ENCODE results near the gene NMUR1. TPM values are rescaled to one million over a fixed set of nuclear protein-coding genes. Genes with fewer than 3 reads are reported as not detected.

Gene NMUR1
- polyA plus RNA-seq, 1 of the 3 experiments (the other 2 are of a cell fraction): not detected

DNA sequence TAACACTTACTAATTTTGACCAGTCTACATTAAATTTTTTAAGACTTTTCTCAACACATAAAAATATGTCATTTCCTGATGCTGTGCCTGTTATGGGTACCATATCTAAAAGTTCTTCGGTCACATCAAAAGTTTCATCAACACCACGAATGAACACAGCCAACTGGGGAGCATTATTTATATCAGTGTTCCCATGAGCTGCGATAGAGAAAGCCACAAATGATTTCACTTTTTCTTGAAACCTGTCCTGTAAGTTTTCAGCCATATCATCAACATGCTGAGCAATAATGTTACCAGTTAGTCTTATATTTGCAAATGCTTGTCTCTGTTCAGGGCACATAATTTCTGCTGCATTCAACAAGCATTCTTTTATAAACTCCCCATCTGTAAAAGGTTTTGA lies 35.6 kb downstream of the NMUR1 start:
- TF ChIP-seq CHD2 (IDR thresholded peaks at IDR 0.05; ENCODE audit: low read length, partially characterized antibody): no peak
- TF ChIP-seq GABPA (IDR thresholded peaks at IDR 0.05; ENCODE audit: low read depth): no peak
- no peak for TF ChIP-seq SMC3 (IDR thresholded peaks at IDR 0.05; ENCODE audit: low read depth, low read length)
- no peak for TF ChIP-seq RFX5 (IDR thresholded peaks at IDR 0.05; ENCODE audit: low read length)
- TF ChIP-seq POLR2AphosphoS5 (IDR thresholded peaks at IDR 0.05; ENCODE audit: low read depth, low read length): no peak
- no peak for TF ChIP-seq EP300 (IDR thresholded peaks at IDR 0.05; ENCODE audit: borderline replicate concordance in 1 of 2, low read depth in 1 of 2, low read length in 1 of 2)
- no peak for TF ChIP-seq EZH2phosphoT487 (IDR thresholded peaks at IDR 0.05; ENCODE audit: borderline replicate concordance, low read depth)
- no peak for TF ChIP-seq ELF1 (IDR thresholded peaks at IDR 0.05)
- TF ChIP-seq NFIC (IDR thresholded peaks at IDR 0.05; ENCODE audit: borderline replicate concordance): no peak
- no peak for TF ChIP-seq SIN3A (IDR thresholded peaks at IDR 0.05; ENCODE audit: borderline replicate concordance, low read depth, low read length)
- no peak for TF ChIP-seq FOSL2 (IDR thresholded peaks at IDR 0.05; ENCODE audit: borderline replicate concordance, low read depth)
- TF ChIP-seq FOXJ3 (CRISPR knock-in tag; IDR thresholded peaks at IDR 0.05): no peak
- no peak for TF ChIP-seq YY1 (IDR thresholded peaks at IDR 0.05; ENCODE audit: low read depth)
- TF ChIP-seq RAD21 (IDR thresholded peaks at IDR 0.05; ENCODE audit: low read length): no peak
- Histone ChIP-seq H2AFZ (ENCODE audit: low read depth) (no peak overlapping the region), H3K9me2 (no peaks in the 10 kb centered on the region), H3K79me2 (ENCODE audit: insufficient read depth) (no peaks in the 10 kb centered on the region), H3K4me1 (ENCODE audit: control insufficient read depth in 1 of 2, insufficient read depth in 2 of 2, low read depth in 1 of 2, low read length in 1 of 2) (no peaks in the 10 kb centered on the region), H3K9me3 (no peaks in the 10 kb centered on the region), H3K9ac (no peak overlapping the region), H4K20me1 (ENCODE audit: insufficient read depth) (no peaks in the 10 kb centered on the region), H3K27me3 (ENCODE audit: insufficient read depth) (no peaks in the 10 kb centered on the region), H3K4me3 (ENCODE audit: low read depth in 2 of 2, low read length in 1 of 2) (no peak overlapping the region), H3K27ac (ENCODE audit: low read depth in 2 of 2, low read length in 1 of 2) (no peak overlapping the region), H3K4me2 (no peak overlapping the region), H3K36me3 (replicated peaks in 1 of 2; ENCODE audit: control insufficient read depth in 1 of 2, insufficient read depth in 2 of 2, low read length in 1 of 2) (no peaks in the 10 kb centered on the region), H3F3A (replicated peaks; ENCODE audit: insufficient read depth) (no peaks in the 10 kb centered on the region)
- WGBS (ENCODE audit: low lambda C conversion rate): 72% methylated on average over 3 of the region's 3 CpGs
- CTCF ChIA-PET: no interaction called here
- POLR2A ChIA-PET: no interaction called here
- no peak for DNase-seq

- WGBS (ENCODE audit: low lambda C conversion rate): 86% methylated on average over 6 of the region's 7 CpGs
- no peak overlapping the region for H3K4me3 ChIP-seq (ENCODE audit: low read depth in 2 of 2, low read length in 1 of 2)
- no peaks in the 10 kb centered on the region for H3K36me3 ChIP-seq (replicated peaks in 1 of 2; ENCODE audit: control insufficient read depth in 1 of 2, insufficient read depth in 2 of 2, low read length in 1 of 2)
- no peaks in the 10 kb centered on the region for H3K4me1 ChIP-seq (ENCODE audit: control insufficient read depth in 1 of 2, insufficient read depth in 2 of 2, low read depth in 1 of 2, low read length in 1 of 2)
- H3K27me3 ChIP-seq (ENCODE audit: insufficient read depth): no peaks in the 10 kb centered on the region
- no peaks in the 10 kb centered on the region for H4K20me1 ChIP-seq (ENCODE audit: insufficient read depth)
- H3K9ac ChIP-seq: no peak overlapping the region
- H2AFZ ChIP-seq (ENCODE audit: low read depth): no peak overlapping the region
- no peaks in the 10 kb centered on the region for H3K9me3 ChIP-seq
- no peaks in the 10 kb centered on the region for H3F3A ChIP-seq (replicated peaks; ENCODE audit: insufficient read depth)
- CTCF ChIA-PET: interaction anchor here (1.4 to 2.2 kb wide), 2 partner anchors 9 to 67 kb away, joined by 3 to 8 read pairs; no protein-coding TSS in a partner anchor
- H3K27ac ChIP-seq (ENCODE audit: low read depth in 2 of 2, low read length in 1 of 2): no peak overlapping the region
- POLR2A ChIA-PET: no interaction called here
- H3K79me2 ChIP-seq (ENCODE audit: insufficient read depth): no peaks in the 10 kb centered on the region
- TF ChIP-seq TEAD4 (IDR thresholded peaks at IDR 0.05; ENCODE audit: borderline replicate concordance, insufficient read depth) (no peak), RAD21 (IDR thresholded peaks at IDR 0.05; ENCODE audit: low read length) (no peak), RXRA (IDR thresholded peaks at IDR 0.05; ENCODE audit: borderline replicate concordance, low read depth) (no peak), EZH2phosphoT487 (IDR thresholded peaks at IDR 0.05; ENCODE audit: borderline replicate concordance, low read depth) (no peak), ELF1 (IDR thresholded peaks at IDR 0.05) (no peak), TAF1 (IDR thresholded peaks at IDR 0.05; ENCODE audit: borderline replicate concordance, low read depth, low read length) (no peak), NRF1 (IDR thresholded peaks at IDR 0.05; ENCODE audit: low read depth, low read length) (no peak), GATA2 (CRISPR knock-in tag; IDR thresholded peaks at IDR 0.05) (no peak), CHD2 (IDR thresholded peaks at IDR 0.05; ENCODE audit: low read length, partially characterized antibody) (no peak)
- TF ChIP-seq, protein P1, sequence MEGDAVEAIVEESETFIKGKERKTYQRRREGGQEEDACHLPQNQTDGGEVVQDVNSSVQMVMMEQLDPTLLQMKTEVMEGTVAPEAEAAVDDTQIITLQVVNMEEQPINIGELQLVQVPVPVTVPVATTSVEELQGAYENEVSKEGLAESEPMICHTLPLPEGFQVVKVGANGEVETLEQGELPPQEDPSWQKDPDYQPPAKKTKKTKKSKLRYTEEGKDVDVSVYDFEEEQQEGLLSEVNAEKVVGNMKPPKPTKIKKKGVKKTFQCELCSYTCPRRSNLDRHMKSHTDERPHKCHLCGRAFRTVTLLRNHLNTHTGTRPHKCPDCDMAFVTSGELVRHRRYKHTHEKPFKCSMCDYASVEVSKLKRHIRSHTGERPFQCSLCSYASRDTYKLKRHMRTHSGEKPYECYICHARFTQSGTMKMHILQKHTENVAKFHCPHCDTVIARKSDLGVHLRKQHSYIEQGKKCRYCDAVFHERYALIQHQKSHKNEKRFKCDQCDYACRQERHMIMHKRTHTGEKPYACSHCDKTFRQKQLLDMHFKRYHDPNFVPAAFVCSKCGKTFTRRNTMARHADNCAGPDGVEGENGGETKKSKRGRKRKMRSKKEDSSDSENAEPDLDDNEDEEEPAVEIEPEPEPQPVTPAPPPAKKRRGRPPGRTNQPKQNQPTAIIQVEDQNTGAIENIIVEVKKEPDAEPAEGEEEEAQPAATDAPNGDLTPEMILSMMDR (IDR thresholded peaks at IDR 0.05): no peak
- TF ChIP-seq, protein P2, sequence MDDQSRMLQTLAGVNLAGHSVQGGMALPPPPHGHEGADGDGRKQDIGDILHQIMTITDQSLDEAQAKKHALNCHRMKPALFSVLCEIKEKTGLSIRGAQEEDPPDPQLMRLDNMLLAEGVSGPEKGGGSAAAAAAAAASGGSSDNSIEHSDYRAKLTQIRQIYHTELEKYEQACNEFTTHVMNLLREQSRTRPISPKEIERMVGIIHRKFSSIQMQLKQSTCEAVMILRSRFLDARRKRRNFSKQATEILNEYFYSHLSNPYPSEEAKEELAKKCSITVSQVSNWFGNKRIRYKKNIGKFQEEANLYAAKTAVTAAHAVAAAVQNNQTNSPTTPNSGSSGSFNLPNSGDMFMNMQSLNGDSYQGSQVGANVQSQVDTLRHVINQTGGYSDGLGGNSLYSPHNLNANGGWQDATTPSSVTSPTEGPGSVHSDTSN (IDR thresholded peaks at IDR 0.05): no peak
- TF ChIP-seq, protein P3, sequence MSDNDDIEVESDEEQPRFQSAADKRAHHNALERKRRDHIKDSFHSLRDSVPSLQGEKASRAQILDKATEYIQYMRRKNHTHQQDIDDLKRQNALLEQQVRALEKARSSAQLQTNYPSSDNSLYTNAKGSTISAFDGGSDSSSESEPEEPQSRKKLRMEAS (IDR thresholded peaks at IDR 0.05; ENCODE audit: low read depth): no peak
- H3K9me2 ChIP-seq: no peaks in the 10 kb centered on the region
- DNase-seq: no peak
- no peak overlapping the region for H3K4me2 ChIP-seq
Observed at GRCh38 chr2:231490801-231491200, 39.4 kb downstream of the NMUR1 start.

All from SK-N-SH (cell line).